CD4-positive, alpha-beta T cell treated with Interleukin-17A for 1 hour (primary cell): ENCODE results near the gene IDH1.
"Not testable (repeated sequence)": the region's sequence is repeated elsewhere in the genome, so short reads cannot be mapped to it uniquely, and the experiment has no call there.

Source experiments
- DNase-seq: peaks from one replicate; pipeline ENCODE4 v3.0.0-alpha.2; 2020

The IDH1 gene

GRCh38 chr2:208254871-208255556 is at the start of gene IDH1:
Gene IDH1 (minus strand): TSS chr2:208255071. CDS start chr2:208251551, 3,520 bp downstream.
- DNase-seq = peak; percentile 91

GRCh38 chr2:208304157-208304556 is 49.3 kb upstream of the IDH1 start:
- no peak for DNase-seq

GRCh38 chr2:208300847-208301618 is 46.2 kb upstream of the IDH1 start:
- DNase-seq = no peak

GRCh38 chr2:208297961-208298360 is 43.1 kb upstream of the IDH1 start:
- no peak for DNase-seq

- DNase-seq = no peak
These were observed 41.7 kb upstream of the IDH1 start for GRCh38 chr2:208296610-208297009.

GRCh38 chr2:208295834-208296233 is 41.0 kb upstream of the IDH1 start:
- DNase-seq = no peak

- no peak for DNase-seq
These were observed 39.7 kb upstream of the IDH1 start for GRCh38 chr2:208294482-208295024.

GRCh38 chr2:208285853-208286252 is 31.0 kb upstream of the IDH1 start:
- no peak for DNase-seq

GRCh38 chr2:208280933-208281332 is 26.1 kb upstream of the IDH1 start:
- no peak for DNase-seq

- no peak for DNase-seq
These were observed 25.4 kb upstream of the IDH1 start for GRCh38 chr2:208280234-208280633.

GRCh38 chr2:208279236-208279635 is 24.4 kb upstream of the IDH1 start:
- no peak for DNase-seq

GRCh38 chr2:208278549-208278948 is 23.7 kb upstream of the IDH1 start:
- no peak for DNase-seq

- no peak for DNase-seq
These were observed 19.9 kb upstream of the IDH1 start for GRCh38 chr2:208274748-208275147.

- DNase-seq = no peak
These were observed 14.2 kb upstream of the IDH1 start for GRCh38 chr2:208269091-208269490.

- DNase-seq = no peak
These were observed 13.5 kb upstream of the IDH1 start for GRCh38 chr2:208268156-208268952.

- DNase-seq = not testable (repeated sequence)
These were observed 12.7 kb upstream of the IDH1 start for GRCh38 chr2:208267526-208267925.

- no peak for DNase-seq
These were observed 12.1 kb upstream of the IDH1 start for GRCh38 chr2:208266936-208267335.

GRCh38 chr2:208266553-208266893 is 11.7 kb upstream of the IDH1 start:
- DNase-seq = peak; percentile 24

GRCh38 chr2:208265801-208266552 is 11.1 kb upstream of the IDH1 start, which contains the start of gene PIKFYVE:
Gene PIKFYVE (plus strand): TSS chr2:208266255. CDS start chr2:208271520, 5,265 bp downstream.
- peak; percentile 90 for DNase-seq

GRCh38 chr2:208265371-208265800 is 10.5 kb upstream of the IDH1 start:
- peak; percentile 49 for DNase-seq

GRCh38 chr2:208256849-208257813 is 2.3 kb upstream of the IDH1 start:
- DNase-seq = not testable (repeated sequence)
